Endothelial cell of hepatic sinusoid (primary cell): ENCODE results near the gene SETD1A.

Experiments used
- in situ Hi-C: cut with HindIII; loops from 2 replicates; pipeline ENCODE4 v1.10.0; 2017; ENCODE audit warnings: low sequenced_read_pairs

Gene SETD1A

GRCh38 chr16:30996324-30996984, 38.9 kb downstream of the SETD1A start:
- in situ Hi-C loops = no loop called here

- in situ Hi-C loops = no loop called here
Observed at GRCh38 chr16:30996985-30997724, 39.6 kb downstream of the SETD1A start.

DNA sequence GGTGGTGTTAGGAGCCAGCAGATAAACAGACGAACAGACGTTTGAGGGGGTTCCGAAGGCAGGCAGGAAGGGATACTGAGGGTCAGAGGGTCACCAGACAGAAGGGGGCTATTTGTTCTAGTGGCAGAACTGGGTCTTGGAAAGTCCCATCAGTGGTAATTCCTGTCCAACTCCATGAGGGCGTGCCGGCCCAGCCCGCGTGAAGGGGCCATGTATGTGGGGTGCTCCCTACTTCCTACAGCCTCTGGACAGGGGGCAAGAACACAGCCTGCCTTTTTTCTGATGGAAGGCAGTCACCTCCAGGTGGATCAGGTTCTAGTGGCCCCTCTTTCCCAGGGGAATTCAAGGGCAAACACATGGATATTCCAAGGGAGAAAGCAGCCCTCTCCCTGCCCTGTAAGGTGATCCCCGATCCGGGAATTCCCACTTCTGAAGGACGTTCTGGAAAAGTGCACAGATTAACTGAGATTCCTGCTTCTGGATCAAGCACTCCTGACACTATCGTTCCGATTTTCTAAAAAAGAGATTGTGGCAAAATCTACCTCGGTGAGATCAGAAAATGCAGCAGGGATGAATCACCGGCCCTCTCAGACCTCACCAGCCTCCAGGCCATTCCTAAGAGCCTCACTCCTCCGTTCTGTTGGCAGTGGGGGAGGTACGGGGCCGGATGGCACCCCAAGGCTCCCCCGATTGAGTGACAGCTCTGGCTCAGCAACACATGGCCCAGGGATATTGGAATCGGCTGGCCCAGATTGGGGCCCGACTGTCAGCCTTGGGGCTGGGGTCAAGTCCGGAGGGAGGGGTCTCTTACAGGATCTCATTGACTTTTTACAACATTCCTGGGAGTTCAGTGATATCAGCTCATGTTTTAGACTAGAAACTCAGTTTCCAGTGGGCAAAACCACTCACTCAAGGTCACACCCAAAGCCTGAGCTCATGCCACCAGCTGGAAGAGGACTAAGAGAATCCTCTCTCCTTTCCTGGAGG, 40.5 kb downstream of the SETD1A start:
- in situ Hi-C loops = no loop called here

- in situ Hi-C loops = no loop called here
Observed at GRCh38 chr16:30998852-30999761, 41.6 kb downstream of the SETD1A start.

- in situ Hi-C loops = loop anchor here (5.0 kb wide), 2 partner anchors 54 to 71 kb away; partner anchors contain the start of genes ORAI3, ZNF646 and ZNF668
Observed at GRCh38 chr16:31000671-31001382, 43.3 kb downstream of the SETD1A start.

DNA sequence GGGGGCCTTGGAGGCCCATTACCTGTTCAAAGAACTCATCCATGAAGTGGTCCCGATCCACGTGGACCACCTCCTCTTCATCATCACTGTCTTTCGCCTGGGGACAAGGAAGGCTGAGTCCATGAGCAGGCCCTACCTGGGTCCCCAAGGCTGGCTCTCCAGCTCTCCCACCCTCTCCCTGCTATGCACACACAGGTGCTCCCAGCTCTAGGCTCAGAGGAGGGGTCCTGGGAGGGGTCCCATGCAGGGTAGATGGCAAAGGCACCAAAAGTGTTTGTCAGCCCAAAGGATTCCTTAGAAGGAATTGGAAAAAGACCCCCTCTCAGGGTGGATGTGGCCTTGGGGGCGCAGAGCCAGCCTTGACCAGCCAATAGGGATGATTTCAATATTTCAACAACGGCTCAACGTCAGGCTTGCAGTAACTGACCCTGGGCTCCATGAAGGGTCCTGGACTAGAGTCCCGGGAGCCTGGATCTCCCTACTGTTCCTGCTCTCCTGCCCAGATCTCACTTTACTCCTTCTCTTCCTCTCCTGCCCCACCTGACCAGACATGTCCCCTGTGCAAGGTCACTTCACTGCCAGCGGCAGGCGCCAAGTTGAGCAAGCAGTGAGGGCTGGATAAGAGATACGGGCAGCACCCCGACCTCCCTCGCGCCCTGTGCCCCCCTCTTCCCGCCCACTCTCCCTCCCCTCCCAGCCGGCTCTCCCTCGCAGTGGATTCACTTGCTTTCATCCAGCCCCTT, 44.1 kb downstream of the SETD1A start:
- in situ Hi-C loops = loop anchor here (5.0 kb wide), 2 partner anchors 54 to 71 kb away; partner anchors contain the start of genes ORAI3, ZNF646 and ZNF668

- in situ Hi-C loops = loop anchor here (5.0 kb wide), 2 partner anchors 55 to 70 kb away; partner anchors contain the start of genes ORAI3, ZNF646 and ZNF668
Observed at GRCh38 chr16:31002250-31002700, 44.7 kb downstream of the SETD1A start.

GRCh38 chr16:31002862-31003341, 45.3 kb downstream of the SETD1A start:
- in situ Hi-C loops = loop anchor here (5.0 kb wide), 2 partner anchors 56 to 69 kb away; partner anchors contain the start of genes ORAI3, ZNF646 and ZNF668

DNA sequence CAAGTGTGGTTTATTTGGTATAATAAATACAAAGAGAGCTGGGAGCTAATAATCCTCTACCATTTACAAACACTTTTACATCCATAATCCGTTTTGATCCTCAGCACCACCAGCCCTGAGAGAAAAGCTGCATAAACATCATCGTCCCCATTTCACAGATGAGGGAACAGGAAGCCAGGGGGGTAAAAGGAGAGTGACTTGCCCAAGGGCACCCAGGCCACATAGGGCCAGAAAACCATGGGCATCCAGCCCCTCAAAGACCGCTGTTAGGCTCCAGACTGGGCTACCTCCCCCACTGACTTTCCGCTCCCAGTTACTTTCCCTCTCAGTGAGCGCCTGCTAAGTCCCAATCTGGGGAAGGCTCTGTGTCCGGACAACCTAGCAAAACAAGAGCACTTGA, 46.2 kb downstream of the SETD1A start:
- in situ Hi-C loops = loop anchor here (5.0 kb wide), 2 partner anchors 56 to 69 kb away; partner anchors contain the start of genes ORAI3, ZNF646 and ZNF668

GRCh38 chr16:31004658-31005057, 47.1 kb downstream of the SETD1A start:
- in situ Hi-C loops = loop anchor here (5.0 kb wide), 2 partner anchors 57 to 68 kb away; partner anchors contain the start of genes ORAI3, ZNF646 and ZNF668

- in situ Hi-C loops = no loop called here
Observed at GRCh38 chr16:31005350-31006085, 48.0 kb downstream of the SETD1A start.

DNA sequence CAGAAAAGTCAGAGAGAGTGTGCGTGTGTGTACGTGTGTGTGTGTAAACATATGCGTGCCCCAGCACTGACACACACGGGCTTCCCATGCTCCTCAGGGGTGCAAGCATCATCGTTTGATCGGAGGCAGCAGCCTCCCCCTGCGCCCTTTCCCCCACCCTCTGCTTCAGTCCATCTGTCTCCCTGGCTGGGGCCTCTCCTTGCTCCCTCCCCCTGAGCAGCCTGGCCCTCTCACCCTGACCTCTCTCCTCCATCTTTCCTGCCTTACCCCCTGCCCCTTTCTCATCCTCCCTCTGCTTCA, 48.5 kb downstream of the SETD1A start:
- in situ Hi-C loops = no loop called here

GRCh38 chr16:31006589-31006988, 49.0 kb downstream of the SETD1A start:
- in situ Hi-C loops = no loop called here

GRCh38 chr16:31007684-31008083, 50.1 kb downstream of the SETD1A start:
- in situ Hi-C loops = no loop called here

GRCh38 chr16:31008149-31008548, 50.6 kb downstream of the SETD1A start:
- in situ Hi-C loops = no loop called here

GRCh38 chr16:31008551-31008950, 51.0 kb downstream of the SETD1A start:
- in situ Hi-C loops = no loop called here

GRCh38 chr16:31009120-31009519, 51.6 kb downstream of the SETD1A start:
- in situ Hi-C loops = no loop called here
